ENCODE data around the gene IQUB. TPM values are rescaled to one million over a fixed set of nuclear protein-coding genes. Genes with fewer than 3 reads are reported as not detected.
"Not testable (repeated sequence)": the region's sequence is repeated elsewhere in the genome, so short reads cannot be mapped to it uniquely, and the experiment has no call there.

IQUB gene
- polyA plus RNA-seq, 4 donors, result 0.40 to 6.7 (median 5.7) TPM

GRCh38 chr7:123425246-123425645, 109.1 kb downstream of the IQUB start:
- no peak for DNase-seq (ENCODE audit: low read depth in 4 of 4, low spot score in 3 of 4)

GRCh38 chr7:123424463-123424862, 109.9 kb downstream of the IQUB start:
- DNase-seq (ENCODE audit: low read depth in 4 of 4, low spot score in 3 of 4), result no peak

GRCh38 chr7:123423622-123424021, 110.8 kb downstream of the IQUB start:
- DNase-seq (ENCODE audit: low read depth in 4 of 4, low spot score in 3 of 4), result no peak

GRCh38 chr7:123417580-123417979, 116.8 kb downstream of the IQUB start:
- DNase-seq (ENCODE audit: low read depth in 4 of 4, low spot score in 3 of 4), result no peak

- no peak for DNase-seq (ENCODE audit: low read depth in 4 of 4, low spot score in 3 of 4)
Observed at GRCh38 chr7:123415625-123416024, 118.8 kb downstream of the IQUB start.

GRCh38 chr7:123410273-123410904, 124.0 kb downstream of the IQUB start:
- peak; percentile 56 to 79 (median 66) for DNase-seq (ENCODE audit: low read depth in 4 of 4, low spot score in 3 of 4)

GRCh38 chr7:123407951-123408350, 126.4 kb downstream of the IQUB start:
- not testable (repeated sequence) for DNase-seq (ENCODE audit: low read depth in 4 of 4, low spot score in 3 of 4)

Other genes starting within 250 kb of the IQUB start
- gene NDUFA5, start 23.2 kb upstream of the IQUB start, polyA plus RNA-seq (ENCODE audit: insufficient read length in 4 of 4), result 100 to 1,000 TPM; 127 to 283 (median 213) TPM
- gene ASB15, start 67.2 kb upstream of the IQUB start, polyA plus RNA-seq (ENCODE audit: insufficient read length in 4 of 4), result 1 to 10 TPM in 3 of 4 donors, under 1 TPM in 1; 0.07 to 1.7 (median 1.4) TPM
- gene LMOD2, start 121.3 kb upstream of the IQUB start, polyA plus RNA-seq (ENCODE audit: insufficient read length in 4 of 4), result not detected
- gene WASL, start 214.4 kb upstream of the IQUB start, polyA plus RNA-seq (ENCODE audit: insufficient read length in 4 of 4), result 10 to 100 TPM; 74.2 to 96.6 (median 81.2) TPM